GM21528 (cell line): ENCODE data around the gene TCHH.
"Not testable (repeated sequence)": the region's sequence is repeated elsewhere in the genome, so short reads cannot be mapped to it uniquely, and the experiment has no call there.

Experiments
- ATAC-seq: cut with Tn5 transposase; IDR thresholded peaks from one replicate; pipeline ENCODE4 v1.9.1; 2021; ENCODE audit warnings: mild to moderate bottlenecking, moderate library complexity; ENCODE audit not compliant: unreplicated experiment, low FRiP score

The TCHH gene, protein sequence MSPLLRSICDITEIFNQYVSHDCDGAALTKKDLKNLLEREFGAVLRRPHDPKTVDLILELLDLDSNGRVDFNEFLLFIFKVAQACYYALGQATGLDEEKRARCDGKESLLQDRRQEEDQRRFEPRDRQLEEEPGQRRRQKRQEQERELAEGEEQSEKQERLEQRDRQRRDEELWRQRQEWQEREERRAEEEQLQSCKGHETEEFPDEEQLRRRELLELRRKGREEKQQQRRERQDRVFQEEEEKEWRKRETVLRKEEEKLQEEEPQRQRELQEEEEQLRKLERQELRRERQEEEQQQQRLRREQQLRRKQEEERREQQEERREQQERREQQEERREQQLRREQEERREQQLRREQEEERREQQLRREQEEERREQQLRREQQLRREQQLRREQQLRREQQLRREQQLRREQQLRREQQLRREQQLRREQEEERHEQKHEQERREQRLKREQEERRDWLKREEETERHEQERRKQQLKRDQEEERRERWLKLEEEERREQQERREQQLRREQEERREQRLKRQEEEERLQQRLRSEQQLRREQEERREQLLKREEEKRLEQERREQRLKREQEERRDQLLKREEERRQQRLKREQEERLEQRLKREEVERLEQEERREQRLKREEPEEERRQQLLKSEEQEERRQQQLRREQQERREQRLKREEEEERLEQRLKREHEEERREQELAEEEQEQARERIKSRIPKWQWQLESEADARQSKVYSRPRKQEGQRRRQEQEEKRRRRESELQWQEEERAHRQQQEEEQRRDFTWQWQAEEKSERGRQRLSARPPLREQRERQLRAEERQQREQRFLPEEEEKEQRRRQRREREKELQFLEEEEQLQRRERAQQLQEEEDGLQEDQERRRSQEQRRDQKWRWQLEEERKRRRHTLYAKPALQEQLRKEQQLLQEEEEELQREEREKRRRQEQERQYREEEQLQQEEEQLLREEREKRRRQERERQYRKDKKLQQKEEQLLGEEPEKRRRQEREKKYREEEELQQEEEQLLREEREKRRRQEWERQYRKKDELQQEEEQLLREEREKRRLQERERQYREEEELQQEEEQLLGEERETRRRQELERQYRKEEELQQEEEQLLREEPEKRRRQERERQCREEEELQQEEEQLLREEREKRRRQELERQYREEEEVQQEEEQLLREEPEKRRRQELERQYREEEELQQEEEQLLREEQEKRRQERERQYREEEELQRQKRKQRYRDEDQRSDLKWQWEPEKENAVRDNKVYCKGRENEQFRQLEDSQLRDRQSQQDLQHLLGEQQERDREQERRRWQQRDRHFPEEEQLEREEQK (N-terminal part only)

DNA sequence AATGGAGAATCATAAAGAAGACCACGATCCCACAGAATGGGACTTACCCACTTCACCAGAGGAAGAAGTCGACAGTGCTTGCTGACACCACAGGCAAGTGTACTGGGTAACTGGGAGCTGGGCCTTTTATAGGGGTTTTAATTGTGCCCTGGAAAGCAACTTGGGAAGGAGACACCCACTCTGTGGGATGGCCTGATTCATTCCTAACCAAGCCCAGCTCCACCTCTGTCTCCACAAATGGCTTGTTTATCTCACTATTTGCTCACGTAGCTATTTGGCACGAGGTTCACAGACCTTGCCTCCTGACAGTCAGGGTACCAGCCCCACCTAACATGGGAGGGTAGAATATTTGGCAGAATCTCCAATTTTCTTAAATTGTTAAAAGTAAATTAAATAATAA, at the start of gene TCHH:
Gene TCHH (minus strand): TSS at position 101 of the 400 bp plus-strand sequence. CDS start 1,364 bp downstream, outside the sequence.
- no peak for ATAC-seq

- no peak for ATAC-seq
Measured at GRCh38 chr1:152164517-152165136, 49.4 kb upstream of the TCHH start.

- no peak for ATAC-seq
Measured at GRCh38 chr1:152162792-152163463, 47.7 kb upstream of the TCHH start.

DNA sequence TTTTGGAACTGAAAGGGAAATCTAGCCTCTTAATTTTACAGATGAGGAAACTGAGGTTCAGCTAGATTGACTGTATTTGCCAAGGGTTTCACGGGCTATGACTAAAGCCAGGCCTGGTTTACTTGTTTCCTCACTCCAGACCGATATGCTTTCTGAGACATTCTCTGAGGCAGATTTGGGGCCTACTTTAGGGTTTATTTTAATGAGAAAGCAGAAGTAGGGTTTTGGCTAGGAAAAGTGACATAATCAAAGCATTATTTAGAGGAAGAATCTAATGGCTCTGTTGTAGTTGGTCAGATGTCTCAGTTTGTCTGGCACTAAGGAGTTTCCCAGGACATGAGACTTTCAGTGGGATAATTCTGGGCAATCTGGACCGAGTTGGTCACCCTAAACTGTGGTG, 45.3 kb upstream of the TCHH start:
- ATAC-seq = no peak

- ATAC-seq = no peak
Measured at GRCh38 chr1:152159144-152159543, 43.9 kb upstream of the TCHH start, which contains the start of gene RPTN. RPTN (minus strand) TSS chr1:152159228; CDS start chr1:152157889, 1,339 bp downstream.

DNA sequence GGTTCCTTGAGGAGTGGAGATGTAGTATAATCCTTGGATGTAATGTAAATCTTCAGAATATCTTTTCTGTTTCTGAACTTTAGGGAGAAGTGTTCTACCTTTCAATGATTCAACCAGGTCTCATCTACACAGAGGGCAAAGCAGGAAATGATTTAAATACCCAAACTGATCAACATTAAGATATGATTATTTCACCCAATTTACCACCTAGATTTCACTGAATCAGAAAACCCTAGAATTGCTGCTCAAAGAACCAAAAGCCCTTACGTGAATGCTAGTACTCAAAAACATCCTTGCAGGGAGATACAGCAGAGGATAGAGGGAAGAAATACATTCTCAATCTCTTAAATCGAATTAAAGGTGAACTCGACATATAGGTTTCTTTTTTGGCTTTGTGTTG, 38.8 kb upstream of the TCHH start:
- ATAC-seq = no peak

GRCh38 chr1:152151646-152152045, 36.4 kb upstream of the TCHH start:
- no peak for ATAC-seq

GRCh38 chr1:152148981-152149380, 33.7 kb upstream of the TCHH start:
- no peak for ATAC-seq

- ATAC-seq = no peak
Measured at GRCh38 chr1:152148051-152148450, 32.8 kb upstream of the TCHH start.

- ATAC-seq = no peak
Measured at GRCh38 chr1:152145769-152146168, 30.5 kb upstream of the TCHH start.

GRCh38 chr1:152144674-152145183, 29.5 kb upstream of the TCHH start:
- not testable (repeated sequence) for ATAC-seq

- ATAC-seq = no peak
Measured at GRCh38 chr1:152143150-152143887, 28.1 kb upstream of the TCHH start.

DNA sequence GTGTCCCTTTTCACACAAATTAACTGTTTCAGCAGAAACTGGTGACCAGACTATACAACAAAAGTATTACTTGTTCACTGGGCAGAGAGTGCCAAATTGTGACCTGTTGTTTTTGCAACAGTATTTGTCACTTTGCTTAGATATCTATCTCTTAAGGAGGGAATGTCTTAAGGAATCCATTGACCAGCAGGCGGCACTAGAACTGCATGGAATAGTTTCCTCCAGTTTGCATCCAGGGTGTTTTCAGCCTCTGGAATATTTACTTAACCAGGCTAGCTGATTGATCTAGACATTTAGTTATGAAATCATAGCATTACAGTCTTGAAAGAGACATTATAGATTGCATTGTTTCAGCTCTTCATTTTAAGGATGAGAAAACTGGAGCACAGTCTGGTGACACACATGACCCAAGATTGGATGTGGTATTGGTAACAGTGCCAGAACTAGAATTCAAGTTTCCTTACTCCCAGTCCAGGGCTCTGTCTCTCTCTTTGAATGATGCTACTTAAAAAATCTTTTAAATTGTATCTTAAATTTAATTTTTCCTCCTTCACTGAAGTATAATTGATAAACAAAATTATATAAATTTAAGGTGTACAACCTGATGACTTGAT, 26.8 kb upstream of the TCHH start:
- ATAC-seq = no peak

DNA sequence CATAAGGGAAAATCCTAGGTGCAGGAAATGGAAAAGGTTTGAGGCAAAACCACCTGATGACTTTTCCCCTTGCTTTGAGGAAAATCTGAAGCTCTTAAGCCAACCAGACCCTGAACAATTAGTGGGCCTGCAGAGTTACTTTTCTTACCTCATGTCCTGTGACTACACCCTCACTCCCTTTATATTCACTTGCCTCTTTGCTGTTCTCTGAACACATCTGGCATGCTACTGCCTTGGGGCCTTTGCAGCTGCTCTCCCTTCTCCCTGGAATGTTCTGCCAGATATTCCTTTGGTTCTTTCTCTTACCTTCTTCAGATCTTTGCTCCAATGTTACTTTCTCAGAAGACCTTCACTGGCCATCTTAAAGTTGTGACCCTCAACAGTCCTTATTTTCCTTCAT, 22.0 kb upstream of the TCHH start:
- no peak for ATAC-seq

DNA sequence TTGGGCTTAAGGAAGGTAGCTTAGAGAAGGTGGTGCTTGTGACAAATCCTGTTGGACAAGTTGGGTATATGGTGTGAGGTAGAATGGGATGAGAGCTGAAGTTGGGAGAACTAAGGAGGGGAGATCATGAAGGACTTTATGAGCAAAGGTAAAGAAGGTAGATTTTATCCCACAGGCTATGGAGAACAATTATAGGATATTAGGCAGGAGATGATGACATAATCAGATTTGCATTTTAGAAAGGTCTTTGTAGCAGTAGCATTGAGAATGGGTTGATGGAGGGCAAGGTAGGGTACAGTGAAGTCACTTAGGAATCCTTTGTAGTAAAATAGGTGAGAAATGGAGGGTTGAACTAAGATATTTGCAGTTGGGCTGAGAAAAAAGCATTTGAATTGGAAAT, 14.9 kb upstream of the TCHH start:
- ATAC-seq = no peak

DNA sequence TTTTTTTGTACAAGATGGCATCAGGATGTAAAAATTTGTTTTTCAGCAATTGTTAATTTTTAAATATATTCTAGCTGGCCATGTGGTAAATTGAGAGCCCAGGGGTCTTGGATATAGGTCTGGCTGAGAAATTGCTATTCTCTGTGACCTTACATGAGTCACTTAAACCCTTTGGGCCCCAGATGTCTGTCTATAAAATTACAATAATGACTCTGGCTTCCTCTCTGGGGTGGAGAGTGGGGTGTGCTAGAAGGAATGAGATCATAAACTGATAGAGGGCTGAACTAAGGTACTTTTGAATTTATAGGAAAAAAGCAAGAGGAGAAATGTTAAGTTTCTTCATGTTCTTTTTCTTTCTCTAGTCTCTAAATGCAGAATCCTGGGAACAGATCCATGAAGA, 12.4 kb upstream of the TCHH start:
- ATAC-seq = no peak

DNA sequence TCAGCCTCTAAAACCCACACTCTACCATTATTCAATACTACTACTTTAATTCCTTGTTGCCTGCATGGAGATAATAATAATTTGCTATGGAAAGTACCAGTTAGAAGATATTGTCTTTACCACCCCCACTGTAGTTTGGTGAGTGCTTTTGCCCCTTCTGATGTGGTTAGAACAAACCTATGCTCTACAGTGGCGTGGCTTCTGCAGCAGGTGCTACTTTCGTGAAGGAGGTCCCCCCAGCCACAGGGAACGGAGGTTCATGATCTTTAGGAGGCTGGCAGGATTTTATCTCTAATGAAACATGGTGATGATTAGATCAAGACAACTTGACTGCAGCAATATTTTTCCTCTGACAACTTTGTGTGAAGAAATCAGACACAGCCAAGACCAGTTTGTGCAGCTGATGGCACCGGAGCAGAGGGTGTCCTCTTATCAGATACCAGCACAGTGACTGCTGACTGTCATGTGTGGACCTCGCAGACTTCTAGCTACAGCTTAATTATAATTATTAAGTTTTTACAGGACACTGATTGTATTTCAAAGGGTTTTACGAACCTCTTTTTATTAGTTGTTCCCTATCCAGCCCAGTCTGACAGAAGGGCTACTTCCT, 10.7 kb upstream of the TCHH start:
- ATAC-seq = no peak

DNA sequence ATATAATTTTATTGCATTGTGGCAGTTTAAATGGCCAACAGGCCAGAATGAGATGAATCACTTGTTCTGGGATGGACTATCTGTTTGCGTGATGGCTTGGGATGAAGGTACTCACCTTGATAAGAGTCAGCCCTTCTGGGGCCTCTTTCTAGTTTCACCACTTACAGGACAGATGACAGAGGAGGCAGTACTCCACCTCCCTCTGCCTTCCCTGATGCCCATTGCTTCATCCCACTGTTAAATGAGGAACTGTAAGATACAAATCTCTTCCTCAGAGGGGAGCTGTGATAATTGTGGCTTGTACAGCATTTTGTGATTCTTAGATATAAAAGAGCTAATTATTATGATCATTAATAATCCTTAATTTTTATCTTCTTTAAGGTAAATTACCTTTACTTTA, 3.7 kb upstream of the TCHH start:
- no peak for ATAC-seq
